NOMO-1 treated with DMSO at 0.1 percent for 48 hours (cell line): Measurements from ENCODE around the gene TFPI2.
"Not testable (repeated sequence)": the region's sequence is repeated elsewhere in the genome, so short reads cannot be mapped to it uniquely, and the experiment has no call there.

Experiments
- DNase-seq: peaks from one replicate; lab custom pipeline; 2025; ENCODE audit not compliant: unreplicated experiment; lab: John Stamatoyannopoulos, UW

The TFPI2 gene, protein sequence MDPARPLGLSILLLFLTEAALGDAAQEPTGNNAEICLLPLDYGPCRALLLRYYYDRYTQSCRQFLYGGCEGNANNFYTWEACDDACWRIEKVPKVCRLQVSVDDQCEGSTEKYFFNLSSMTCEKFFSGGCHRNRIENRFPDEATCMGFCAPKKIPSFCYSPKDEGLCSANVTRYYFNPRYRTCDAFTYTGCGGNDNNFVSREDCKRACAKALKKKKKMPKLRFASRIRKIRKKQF

DNA sequence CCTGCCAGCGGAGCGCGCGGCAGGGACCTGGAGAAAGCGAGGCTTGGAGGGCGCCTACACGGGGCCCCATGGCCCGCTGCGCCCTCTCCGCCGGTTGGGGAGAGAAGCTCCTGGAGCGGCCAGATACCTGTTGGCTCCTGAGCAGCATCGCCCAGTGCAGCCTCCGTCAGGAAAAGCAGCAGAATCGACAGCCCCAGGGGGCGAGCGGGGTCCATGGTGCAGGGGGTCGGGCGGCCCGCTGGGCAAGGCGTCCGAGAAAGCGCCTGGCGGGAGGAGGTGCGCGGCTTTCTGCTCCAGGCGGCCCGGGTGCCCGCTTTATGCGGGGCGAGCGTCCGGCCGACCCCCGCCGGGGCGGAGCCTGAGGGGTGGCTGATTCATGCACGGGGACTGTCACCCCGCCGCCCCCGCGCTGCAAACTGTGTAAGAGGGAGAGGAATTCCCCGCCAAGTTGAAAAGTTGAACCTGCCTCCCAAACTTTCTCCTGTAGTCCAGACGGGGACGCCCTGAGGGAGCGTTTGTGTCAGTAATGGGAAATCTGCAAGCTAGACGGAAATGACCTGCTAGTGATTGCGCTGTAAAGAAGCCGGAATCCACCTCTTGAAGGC, at the start of gene TFPI2:
TFPI2 (minus strand) TSS at position 290 of the 605 bp plus-strand sequence; CDS start at position 215, 75 bp downstream.
- no peak for DNase-seq

DNA sequence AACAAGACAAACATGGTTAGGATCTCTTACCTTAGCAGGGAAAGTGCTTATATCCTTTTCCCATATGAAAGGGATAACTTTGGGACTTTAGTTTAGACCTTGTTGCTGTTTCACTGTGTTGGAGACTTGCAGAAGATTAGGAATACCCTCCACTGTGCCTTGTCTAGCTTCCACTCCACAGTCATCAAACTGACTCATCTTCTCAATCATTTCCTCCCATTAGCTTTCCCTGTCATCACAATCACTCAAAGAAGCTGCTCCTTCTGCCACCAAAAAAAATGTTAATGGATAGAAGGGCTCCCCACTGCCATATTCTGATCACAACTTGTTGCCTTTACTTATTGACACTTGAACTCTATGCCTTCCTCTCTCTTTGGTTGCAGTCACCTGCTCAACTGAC, 47.7 kb upstream of the TFPI2 start:
- no peak for DNase-seq

DNA sequence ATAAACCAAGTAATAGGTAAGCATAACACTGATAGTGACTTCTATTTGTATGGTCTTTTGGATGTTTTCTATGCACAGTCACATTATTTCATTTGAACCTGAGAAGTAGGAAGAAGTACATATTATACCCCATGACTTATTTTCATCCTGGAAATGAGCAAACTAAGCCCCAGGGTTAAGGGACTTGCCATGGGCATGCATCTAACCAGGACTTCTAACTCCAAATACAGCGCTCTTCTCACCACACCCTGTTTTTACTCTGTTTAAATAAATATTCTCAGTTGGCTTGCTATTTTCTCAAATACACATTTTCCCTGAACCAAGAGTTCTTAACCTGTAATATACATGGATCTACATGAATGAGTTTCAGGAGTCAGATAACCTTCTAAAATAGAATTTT, 47.3 kb upstream of the TFPI2 start:
- DNase-seq: no peak

DNA sequence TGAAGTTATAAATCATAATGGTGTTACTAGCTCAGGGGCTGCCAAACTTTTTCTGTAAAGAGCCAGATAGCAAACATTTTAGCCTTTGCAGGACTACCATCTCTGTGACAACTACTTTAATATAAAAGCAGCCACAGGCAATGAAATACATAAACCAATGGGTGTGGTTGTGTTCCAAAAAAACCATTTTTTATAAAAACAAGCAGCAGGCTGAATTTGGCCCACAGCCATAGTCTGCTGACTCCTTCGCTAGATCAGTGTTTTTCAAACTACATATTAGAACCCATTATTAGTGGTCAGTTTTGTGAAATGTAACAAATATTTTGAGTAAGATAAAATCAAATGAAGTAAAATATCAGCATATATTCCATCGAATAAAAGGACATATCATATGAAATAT, 44.5 kb upstream of the TFPI2 start:
- no peak for DNase-seq

DNA sequence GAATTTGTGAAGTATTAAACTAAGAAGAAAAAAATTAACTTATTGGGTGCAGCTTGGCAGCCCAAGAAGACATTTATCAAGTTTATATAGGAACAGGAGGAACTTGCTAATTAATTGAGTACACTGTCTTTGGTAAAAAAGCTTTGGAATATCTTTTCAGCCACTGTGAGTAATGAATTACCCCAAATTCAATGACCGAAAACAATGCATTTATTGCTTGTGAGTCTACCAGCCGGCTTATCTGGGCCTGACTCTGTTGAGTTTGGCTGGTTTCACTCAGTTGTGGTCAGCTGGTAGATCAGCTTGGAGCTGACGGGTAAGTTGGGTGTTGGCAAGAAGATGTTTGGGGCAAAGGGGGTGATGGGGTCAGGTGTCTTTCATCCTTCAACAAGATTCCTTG, 42.6 kb upstream of the TFPI2 start:
- no peak for DNase-seq

DNA sequence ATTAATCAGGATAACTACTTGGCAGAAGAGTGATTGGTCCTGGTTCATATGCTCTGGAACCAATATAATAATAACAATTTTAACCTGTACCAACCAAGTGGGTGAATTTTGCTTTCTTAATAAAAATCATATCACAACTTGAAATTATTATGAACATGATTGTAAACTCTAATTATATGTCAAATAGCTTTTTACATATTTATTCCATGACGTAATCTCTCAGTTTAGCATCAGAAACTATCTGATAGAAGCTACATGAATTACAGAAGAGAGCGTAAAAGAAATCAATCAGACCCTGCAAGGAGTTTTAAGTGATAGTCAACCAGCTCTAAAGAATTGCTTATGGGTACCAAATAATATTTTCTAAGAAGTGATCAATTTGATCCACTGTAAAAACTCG, 41.1 kb upstream of the TFPI2 start:
- DNase-seq: no peak

DNA sequence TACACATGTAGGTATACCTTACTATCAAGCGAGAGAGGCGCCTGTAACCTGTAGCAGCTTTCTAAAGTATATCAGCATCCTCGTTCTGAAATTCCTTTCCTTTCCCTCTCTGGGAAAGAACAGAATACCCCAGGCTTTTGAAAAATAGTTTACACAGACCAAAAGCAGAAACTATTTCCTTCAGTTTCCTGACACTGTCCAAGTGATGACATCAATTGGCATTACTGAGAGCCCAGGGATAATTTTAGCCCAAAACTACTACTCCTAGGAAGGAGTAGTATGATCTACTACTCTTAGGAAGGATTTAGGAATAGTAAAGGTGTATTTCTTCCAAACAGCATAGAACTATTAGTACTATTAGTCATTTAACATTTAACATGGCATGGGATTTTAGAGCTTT, 37.0 kb upstream of the TFPI2 start:
- no peak for DNase-seq

DNA sequence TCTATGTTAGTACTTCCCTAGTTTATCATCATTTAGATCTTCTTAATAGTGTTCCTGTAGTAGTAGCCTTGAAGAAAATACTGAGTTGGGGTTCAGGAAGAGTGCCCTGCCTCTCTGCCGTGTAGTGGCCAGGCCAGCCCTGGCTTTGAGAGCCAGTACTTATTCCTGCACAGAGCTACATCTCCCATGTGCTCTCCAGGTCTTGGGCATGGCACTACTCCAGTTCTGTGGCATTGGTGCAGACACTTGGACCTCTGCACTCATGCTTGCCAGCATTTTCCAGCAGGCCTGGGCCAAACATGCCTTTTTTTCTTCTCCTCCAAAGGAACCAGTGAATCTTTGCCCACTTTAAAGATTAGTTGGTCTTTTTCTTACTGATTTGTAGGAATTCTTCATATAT, 36.2 kb upstream of the TFPI2 start:
- DNase-seq: no peak

DNA sequence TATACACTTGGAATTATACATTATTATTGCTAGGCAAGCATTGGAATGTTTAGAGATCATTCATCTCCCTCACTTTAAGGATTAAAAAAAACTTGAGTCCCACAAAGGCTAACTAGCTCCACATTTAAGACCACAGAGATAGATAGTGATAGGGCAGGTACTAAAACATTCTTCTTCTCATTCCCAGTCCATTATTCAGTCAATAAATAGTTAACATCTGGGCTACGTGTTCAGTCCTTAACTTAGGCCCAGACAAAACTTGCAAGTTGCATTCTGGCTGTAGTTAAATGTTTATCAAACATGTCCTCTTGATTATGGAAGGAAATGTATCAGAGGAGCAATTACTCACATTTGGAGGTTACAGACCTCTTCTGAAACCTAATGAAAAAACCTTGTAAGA, 33.4 kb upstream of the TFPI2 start:
- DNase-seq: no peak

DNA sequence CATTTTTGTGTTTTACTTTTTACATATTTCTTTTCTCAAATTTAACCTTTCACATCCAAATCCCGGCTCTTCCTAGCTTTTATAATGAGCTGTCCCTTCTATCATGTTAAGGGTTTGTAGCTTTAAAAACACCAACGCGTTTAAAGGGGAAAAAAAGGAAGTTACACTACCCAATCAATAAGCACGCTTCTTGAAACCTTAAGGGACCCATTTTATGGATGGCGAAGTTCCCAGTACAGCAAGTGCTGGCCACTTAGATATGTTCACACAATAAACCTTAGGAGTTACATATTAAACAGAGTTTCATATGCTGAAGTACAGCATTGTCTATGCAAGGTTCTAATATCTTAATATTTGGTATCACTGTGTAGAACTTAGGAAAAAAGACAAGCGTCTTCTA, 32.7 kb upstream of the TFPI2 start:
- no peak for DNase-seq

DNA sequence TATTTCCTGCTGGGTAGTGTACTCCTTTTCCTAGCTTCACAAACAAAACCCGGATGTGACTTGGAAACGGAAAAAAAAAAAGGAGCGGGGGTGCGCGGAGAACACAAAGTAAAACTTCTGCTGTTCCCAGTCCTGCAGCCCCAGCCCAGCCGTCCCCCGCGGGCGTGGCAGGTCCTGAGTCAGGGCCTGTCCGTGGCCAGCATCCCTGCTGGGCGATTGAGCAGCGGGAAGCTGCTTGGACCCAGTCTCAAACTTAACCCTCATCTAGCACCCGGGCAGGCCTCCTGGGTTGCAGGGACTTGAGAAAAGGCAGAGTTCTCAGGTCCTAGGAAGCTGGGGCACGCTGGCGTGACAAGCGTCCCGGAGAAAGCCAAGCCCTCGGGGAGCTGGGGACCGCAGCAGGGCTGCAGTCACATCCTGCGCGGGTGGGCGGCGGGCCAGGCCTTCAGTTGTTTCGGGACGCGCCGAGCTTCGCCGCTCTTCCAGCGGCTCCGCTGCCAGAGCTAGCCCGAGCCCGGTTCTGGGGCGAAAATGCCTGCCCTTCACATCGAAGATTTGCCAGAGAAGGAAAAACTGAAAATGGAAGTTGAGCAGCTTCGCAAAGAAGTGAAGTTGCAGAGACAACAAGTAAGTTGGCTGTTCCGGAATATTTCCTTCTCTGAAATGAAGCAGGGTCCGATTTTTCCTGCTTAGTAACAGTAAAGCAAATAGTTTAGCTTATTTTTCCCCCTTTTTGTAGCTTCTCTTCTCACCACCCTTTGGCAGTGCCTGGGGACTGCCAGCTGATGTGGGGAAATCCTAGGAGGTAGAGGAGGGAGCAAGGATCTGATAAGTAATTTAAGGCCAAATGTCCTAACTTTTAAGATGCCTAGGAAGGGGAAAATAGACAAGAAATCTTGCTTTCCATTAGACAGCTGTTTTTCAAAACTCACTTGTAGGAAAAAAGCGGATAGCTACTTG, 31.3 kb upstream of the TFPI2 start, which contains the start of gene GNG11:
GNG11 (plus strand) TSS at position 129 of the 960 bp plus-strand sequence; CDS start at position 532, 403 bp downstream.
- peak; percentile 55 for DNase-seq

DNA sequence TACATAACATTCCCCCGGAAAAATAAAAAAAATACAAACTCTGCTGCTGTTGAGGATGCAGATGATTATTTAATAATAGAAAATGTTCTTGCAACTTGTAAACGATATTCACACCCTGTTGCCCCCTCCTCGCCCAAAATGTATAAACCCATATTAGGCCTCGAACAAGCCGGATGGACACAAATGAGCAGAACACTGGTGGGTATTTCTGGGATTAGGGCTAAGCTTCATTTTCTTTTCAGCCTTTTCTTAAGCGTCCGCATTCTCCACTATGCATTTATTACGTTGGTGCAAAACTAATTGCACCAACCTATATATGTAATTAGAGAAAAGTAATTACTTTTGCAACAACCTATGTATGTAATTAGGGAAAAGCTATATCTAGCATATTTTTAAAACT, 30.6 kb upstream of the TFPI2 start:
- DNase-seq: no peak

DNA sequence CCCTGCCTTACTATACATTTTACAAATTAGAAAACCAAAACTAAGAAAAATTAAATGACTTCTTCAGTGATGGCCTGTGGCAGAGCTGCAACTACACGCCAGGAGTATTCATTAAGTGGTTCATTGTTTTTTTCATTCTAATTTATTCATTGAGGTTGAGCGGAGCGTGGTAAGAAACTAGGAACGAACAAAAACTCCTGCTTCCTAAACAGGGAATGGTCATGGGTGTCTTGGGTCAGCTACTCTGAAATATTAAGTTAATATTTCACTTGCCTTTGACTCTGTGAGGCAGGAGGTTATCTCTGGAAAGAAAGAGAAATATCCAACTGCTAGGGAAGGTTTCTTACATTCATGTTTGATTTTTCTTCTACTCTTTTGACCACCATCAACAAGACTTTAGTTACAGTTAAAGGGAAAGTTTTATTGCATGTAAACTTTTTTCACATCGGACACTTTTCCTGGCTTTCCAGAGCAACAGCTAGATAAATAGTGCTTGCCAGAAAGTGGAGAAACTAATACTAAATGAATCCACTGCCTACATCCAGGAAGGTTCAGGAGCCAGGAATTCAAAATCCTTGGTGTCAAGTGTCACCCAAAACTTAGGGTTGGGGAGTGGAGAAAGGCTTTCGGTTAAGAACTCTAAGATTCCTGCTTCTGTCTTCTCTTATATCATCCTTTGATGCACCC, 30.1 kb upstream of the TFPI2 start:
- no peak for DNase-seq

DNA sequence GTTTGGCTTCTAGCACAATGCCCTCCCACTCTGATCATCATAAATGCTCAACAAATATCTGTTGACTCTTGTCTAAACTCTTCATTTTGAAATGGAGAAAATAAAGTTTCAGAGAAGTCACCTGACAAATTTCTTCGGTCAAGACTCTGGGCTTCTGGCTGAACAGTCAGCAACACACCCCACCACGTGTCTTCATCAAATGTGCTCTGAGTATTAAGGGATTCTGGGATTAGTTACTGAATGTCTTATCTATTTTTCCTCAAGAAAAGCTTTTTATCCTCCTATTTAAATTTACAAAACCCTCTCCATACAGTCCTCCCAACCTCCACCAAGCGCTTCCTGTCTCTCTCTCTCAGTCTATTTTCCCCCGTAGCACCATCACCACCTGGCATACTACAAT, 25.8 kb upstream of the TFPI2 start:
- DNase-seq: not testable (repeated sequence)

DNA sequence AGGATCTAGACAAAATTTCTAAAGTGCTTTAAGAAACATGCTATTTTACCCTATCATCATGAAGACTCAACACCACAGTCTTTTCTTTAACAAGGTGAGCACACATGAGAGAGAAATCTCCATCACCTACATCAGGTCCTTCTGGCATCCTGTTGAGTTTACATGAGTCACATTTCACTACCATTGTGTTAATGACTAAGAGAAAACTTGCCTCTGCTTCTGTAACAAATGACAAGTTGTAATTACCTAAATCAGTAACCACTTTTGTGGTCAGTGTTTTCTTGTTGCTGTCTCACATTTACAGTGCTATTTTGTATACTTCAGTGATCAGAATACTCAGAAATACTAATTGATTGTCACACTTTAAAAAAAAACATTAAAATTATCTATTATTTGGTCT, 25.3 kb upstream of the TFPI2 start:
- not testable (repeated sequence) for DNase-seq

DNA sequence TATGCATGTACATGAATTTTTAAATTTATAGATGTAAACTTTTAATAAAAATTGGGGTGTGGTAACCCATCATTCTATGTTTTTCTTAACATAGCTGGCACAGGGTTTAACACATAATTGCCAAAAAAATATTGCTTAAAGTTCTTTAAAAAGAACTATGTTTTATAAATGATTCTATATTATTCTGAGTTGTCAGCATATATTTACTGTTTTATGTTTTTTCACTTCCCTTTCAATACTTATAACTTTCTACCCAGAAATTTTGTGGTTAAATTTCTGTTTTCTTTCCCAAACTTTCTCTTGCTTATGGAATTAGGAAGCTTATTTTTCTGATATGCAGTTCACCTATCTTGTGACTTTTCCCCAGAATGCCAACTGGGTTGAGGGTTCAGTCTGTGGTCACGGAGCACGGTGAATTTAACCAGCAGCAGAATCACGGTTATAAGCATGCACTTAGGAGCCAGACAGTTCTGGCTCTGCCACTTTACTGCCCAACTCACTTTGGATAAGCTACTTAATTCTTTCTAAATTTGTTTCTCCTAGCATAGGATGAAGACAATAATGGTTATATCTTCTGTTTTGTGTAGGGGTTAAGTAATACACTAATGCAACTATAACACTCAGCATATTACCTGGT, 24.8 kb upstream of the TFPI2 start:
- DNase-seq: not testable (repeated sequence)

DNA sequence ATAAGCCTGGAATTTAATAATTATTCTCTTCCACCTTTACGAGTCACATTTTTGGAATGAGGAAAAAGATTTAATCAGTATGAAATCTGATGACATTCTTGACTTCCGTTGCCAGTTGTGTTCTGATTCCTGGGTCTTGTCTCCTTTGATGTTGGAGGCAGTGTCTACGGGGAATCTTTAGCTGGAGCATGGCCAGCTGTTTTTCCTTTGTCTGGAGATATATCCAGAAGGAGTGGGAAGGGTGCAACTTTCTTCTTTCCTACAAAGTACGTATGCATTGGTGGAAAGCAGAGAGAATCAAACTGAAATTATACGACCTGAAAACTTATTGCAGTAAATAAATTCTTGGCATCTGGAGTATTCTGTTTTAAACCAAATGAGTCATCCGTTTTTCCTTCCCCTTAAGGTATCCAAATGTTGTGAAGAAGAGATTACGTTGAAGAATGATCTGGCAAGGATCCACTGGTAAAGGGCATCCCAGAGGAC, 24.1 kb upstream of the TFPI2 start:
- DNase-seq: no peak

DNA sequence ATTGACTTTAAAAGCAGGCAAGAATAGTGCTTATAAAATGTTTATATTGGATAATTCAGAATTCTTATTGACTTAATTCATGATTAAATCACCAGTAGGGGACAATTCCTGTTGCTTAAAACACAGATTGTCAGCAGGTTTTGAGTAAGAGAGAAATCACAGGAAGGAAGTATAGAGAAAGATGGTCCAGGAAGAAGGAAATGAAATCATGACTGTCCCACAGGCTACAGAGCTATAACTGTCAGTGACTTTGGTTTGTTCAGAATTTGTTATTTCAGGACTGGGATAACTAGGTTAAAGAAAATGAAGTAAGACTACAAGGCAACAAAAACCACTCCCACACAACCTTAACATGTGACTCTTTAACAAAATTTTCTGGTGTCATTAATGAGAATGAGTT, 22.6 kb upstream of the TFPI2 start:
- peak; percentile 31 for DNase-seq

DNA sequence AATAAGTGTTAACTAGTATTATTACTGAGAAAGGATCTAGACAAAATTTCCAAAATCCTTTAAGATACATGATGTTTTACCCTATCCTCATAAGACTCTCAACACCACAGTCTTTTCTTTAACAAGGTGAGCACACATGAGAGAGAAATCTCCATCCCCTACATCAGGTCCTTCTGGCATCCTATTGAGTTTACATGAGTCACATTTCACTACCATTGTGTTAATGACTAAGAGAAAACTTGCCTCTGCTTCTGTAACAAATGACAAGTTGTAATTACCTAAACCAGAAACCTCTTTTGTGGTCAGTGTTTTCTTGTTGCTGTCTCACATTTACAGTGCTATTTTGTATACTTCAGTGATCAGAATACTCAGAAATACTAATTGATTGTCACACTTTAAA, 21.1 kb upstream of the TFPI2 start:
- not testable (repeated sequence) for DNase-seq

DNA sequence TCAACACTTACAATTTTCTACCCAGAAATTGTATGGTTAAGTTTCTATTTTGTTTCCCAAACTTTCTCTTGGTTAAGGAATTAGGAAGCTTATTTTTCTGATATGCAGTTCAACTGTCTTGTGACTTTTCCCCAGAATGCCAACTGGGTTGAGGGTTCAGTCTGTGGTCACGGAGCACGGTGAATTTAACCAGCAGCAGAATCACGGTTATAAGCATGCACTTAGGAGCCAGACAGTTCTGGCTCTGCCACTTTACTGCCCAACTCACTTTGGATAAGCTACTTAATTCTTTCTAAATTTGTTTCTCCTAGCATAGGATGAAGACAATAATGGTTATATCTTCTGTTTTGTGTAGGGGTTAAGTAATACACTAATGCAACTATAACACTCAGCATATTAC, 20.7 kb upstream of the TFPI2 start:
- DNase-seq: not testable (repeated sequence)
